ENCODE data around the gene UBB. TPM values are rescaled to one million over a fixed set of nuclear protein-coding genes. Genes with fewer than 3 reads are reported as not detected.

The UBB gene
- total RNA-seq, 1 donor from 2014 or later = 1,410 TPM

- H3K27ac ChIP-seq = no peak overlapping the region
- peak; percentile 6 for DNase-seq
- no peak overlapping the region for H3K4me3 ChIP-seq
- no peak for ATAC-seq
- intact Hi-C loops (cut with DNase I) = no loop called here
- H3K36me3 ChIP-seq = no peaks in the 10 kb centered on the region
- H3K9me3 ChIP-seq = no peaks in the 10 kb centered on the region
- H3K4me1 ChIP-seq = no peaks in the 10 kb centered on the region
- H3K27me3 ChIP-seq = no peaks in the 10 kb centered on the region
- TF ChIP-seq CTCF (IDR thresholded peaks at IDR 0.05) = no peak
Observed at GRCh38 chr17:16343569-16343968, 37.3 kb upstream of the UBB start.

- no peak for TF ChIP-seq CTCF (IDR thresholded peaks at IDR 0.05)
- Histone ChIP-seq H3K36me3 (no peaks in the 10 kb centered on the region), H3K9me3 (no peaks in the 10 kb centered on the region), H3K27me3 (no peaks in the 10 kb centered on the region), H3K27ac (no peak overlapping the region), H3K4me1 (no peaks in the 10 kb centered on the region), H3K4me3 (no peak overlapping the region)
- DNase-seq (peak; percentile 3), ATAC-seq (no peak)
- intact Hi-C loops (cut with DNase I) = no loop called here
Observed at GRCh38 chr17:16345565-16345964, 35.3 kb upstream of the UBB start.

- DNase-seq (peak; percentile 16), ATAC-seq (no peak)
- no peak overlapping the region for H3K4me3 ChIP-seq
- intact Hi-C loops (cut with DNase I) = no loop called here
- no peak for TF ChIP-seq CTCF (IDR thresholded peaks at IDR 0.05)
- H3K9me3 ChIP-seq = no peaks in the 10 kb centered on the region
- H3K36me3 ChIP-seq = no peaks in the 10 kb centered on the region
- H3K27ac ChIP-seq = no peak overlapping the region
- H3K27me3 ChIP-seq = no peaks in the 10 kb centered on the region
- peaks cover 1% of the 10 kb centered on the region for H3K4me1 ChIP-seq
Observed at GRCh38 chr17:16346721-16347271, 34.1 kb upstream of the UBB start.

GRCh38 chr17:16348586-16348985, 32.3 kb upstream of the UBB start:
- H3K9me3 ChIP-seq = no peaks in the 10 kb centered on the region
- ATAC-seq = no peak
- no peaks in the 10 kb centered on the region for H3K36me3 ChIP-seq
- no peak overlapping the region for H3K4me3 ChIP-seq
- H3K27ac ChIP-seq = no peak overlapping the region
- H3K27me3 ChIP-seq = no peaks in the 10 kb centered on the region
- TF ChIP-seq CTCF (IDR thresholded peaks at IDR 0.05) = no peak
- H3K4me1 ChIP-seq = peaks cover 12% of the 10 kb centered on the region
- DNase-seq = peak; percentile 51
- intact Hi-C loops (cut with DNase I) = no loop called here

- Histone ChIP-seq H3K9me3 (no peaks in the 10 kb centered on the region), H3K36me3 (no peaks in the 10 kb centered on the region), H3K4me3 (no peak overlapping the region), H3K4me1 (peaks cover 12% of the 10 kb centered on the region), H3K27me3 (no peaks in the 10 kb centered on the region), H3K27ac (no peak overlapping the region)
- DNase-seq = peak; percentile 40
- intact Hi-C loops (cut with DNase I) = no loop called here
- no peak for TF ChIP-seq CTCF (IDR thresholded peaks at IDR 0.05)
- no peak for ATAC-seq
Observed at GRCh38 chr17:16349431-16349830, 31.5 kb upstream of the UBB start.

- DNase-seq (no peak), ATAC-seq (no peak)
- Histone ChIP-seq H3K4me1 (peaks cover 12% of the 10 kb centered on the region), H3K27ac (no peak overlapping the region), H3K36me3 (no peaks in the 10 kb centered on the region), H3K27me3 (no peaks in the 10 kb centered on the region), H3K9me3 (no peaks in the 10 kb centered on the region), H3K4me3 (peak overlapping the region; percentile 70)
- intact Hi-C loops (cut with DNase I) = no loop called here
- no peak for TF ChIP-seq CTCF (IDR thresholded peaks at IDR 0.05)
Observed at GRCh38 chr17:16351831-16352230, 29.1 kb upstream of the UBB start.
